Esophagus (tissue), 2 donors: ENCODE results near the gene AHRR. TPM values are rescaled to one million over a fixed set of nuclear protein-coding genes. Genes with fewer than 3 reads are reported as not detected.
A peak's percentile ranks its signal among the peaks of the same experiment; 100 is the strongest.
"Not testable (repeated sequence)": the region's sequence is repeated elsewhere in the genome, so short reads cannot be mapped to it uniquely, and the experiment has no call there.

Source experiments
- H3K27ac ChIP-seq, 2 donors: one replicate each; pipeline ENCODE4 v1.5.1; 2013; ENCODE audit warnings: low read depth in 2 of 2, mild to moderate bottlenecking in 2 of 2, inconsistent platforms in 1 of 2, low read length in 1 of 2, moderate library complexity in 1 of 2
- H3K27me3 ChIP-seq, 2 donors: one replicate each; pipeline ENCODE4 v1.6.1; 2013; ENCODE audit warnings: low read length in 2 of 2, control low read depth in 1 of 2, mild to moderate bottlenecking in 1 of 2; ENCODE audit not compliant: insufficient read depth in 2 of 2, control insufficient read depth in 1 of 2
- H3K36me3 ChIP-seq, 2 donors: one replicate each; pipeline ENCODE4 v1.6.1; 2013; ENCODE audit warnings: low read length in 1 of 2; ENCODE audit not compliant: control insufficient read depth in 2 of 2, insufficient read depth in 2 of 2
- H3K4me1 ChIP-seq, 2 donors: one replicate each; pipeline ENCODE4 v1.6.1; 2013; ENCODE audit warnings: low read length in 1 of 2; ENCODE audit not compliant: control insufficient read depth in 2 of 2, insufficient read depth in 2 of 2
- H3K4me3 ChIP-seq, 2 donors: one replicate each; pipeline ENCODE4 v1.5.1; 2013; ENCODE audit warnings: low read length in 2 of 2, mild to moderate bottlenecking in 2 of 2, low read depth in 1 of 2, moderate library complexity in 1 of 2
- H3K9me3 ChIP-seq, 2 donors: one replicate each; pipeline ENCODE4 v1.6.1; 2013; ENCODE audit warnings: mild to moderate bottlenecking in 2 of 2, low read depth in 1 of 2, low read length in 1 of 2, moderate library complexity in 1 of 2; ENCODE audit not compliant: control insufficient read depth in 2 of 2, insufficient read depth in 1 of 2
- WGBS, 2 donors: extraction: QIAGEN DNeasy Blood & Tissue Kit; methylation state at CpG; one replicate each; pipeline ENCODE4 v1.1.7; 2013; 5-methylcytosine and 5-hydroxymethylcytosine counted together
- polyA plus RNA-seq, 2 donors: library from polyadenylated mRNA; stranded (reverse); fragments of 200-250 nt; gene quantifications; one replicate each; pipeline ENCODE4 v1.2.3, GENCODE V29; 2013
- donor health status: healthy with polysubstance abuse.
- donor health status: Bipolar disorder and iron deficiency.

The AHRR gene
- polyA plus RNA-seq, 2 donors: 1.2 to 1.7 TPM

DNA sequence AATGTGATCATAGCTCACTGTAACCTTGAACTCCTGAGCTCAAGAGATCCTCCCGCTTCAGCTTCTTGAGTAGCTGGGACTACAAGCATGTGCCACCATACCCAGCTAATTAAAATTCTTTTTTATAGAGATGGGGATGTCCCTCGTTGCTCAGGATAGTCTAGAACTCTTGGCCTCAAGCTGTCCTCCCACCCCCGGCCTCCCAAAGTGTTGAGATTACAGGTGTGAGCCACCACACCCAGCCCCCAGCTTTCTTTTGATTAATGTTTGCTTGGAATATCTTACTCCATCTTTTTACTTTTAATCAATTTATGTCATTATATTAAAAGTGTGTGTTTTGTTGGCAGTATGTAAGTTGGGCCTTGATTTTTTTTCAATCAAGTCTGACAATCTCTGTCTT, 62.1 kb downstream of the AHRR start:
- H3K4me3 ChIP-seq: no peak overlapping the region
- WGBS, 2 donors: 66 to 85% methylated on average over 3 of the region's 3 CpGs
- H3K9me3 ChIP-seq: no peaks in the 10 kb centered on the region
- no peaks in the 10 kb centered on the region for H3K27me3 ChIP-seq
- peaks cover 0 to 1% of the 10 kb centered on the region in 2 donors for H3K4me1 ChIP-seq
- H3K27ac ChIP-seq: no peak overlapping the region
- H3K36me3 ChIP-seq: no peaks in the 10 kb centered on the region

DNA sequence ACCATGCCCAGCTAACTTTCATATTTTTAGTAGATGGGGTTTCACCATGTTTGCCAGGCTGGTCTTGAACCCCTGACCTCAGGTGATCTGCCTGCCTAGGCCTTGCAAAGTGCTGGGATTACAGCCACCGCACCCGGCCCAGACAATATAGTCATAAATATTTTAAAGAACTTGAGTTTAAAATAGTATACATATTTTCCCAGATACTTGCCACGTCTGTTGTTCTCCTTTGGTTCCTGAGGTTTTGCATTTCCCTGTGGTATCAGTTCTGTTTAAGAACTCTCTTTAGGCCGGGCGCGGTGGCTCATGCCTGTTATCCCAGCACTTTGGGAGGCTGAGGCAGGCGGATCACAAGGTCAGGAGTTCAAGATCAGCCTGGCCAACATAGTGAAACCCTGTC, 63.1 kb downstream of the AHRR start:
- H3K4me1 ChIP-seq, H3K27ac ChIP-seq, H3K27me3 ChIP-seq, H3K9me3 ChIP-seq, H3K4me3 ChIP-seq, H3K36me3 ChIP-seq: not testable (repeated sequence)
- WGBS, 2 donors: 92% methylated on average over 7 of the region's 7 CpGs

GRCh38 chr5:385321-385720, 63.8 kb downstream of the AHRR start:
- Histone ChIP-seq H3K4me1 (peaks cover 0 to 4% of the 10 kb centered on the region in 2 donors), H3K27me3 (no peaks in the 10 kb centered on the region), H3K36me3 (no peaks in the 10 kb centered on the region), H3K9me3 (no peaks in the 10 kb centered on the region), H3K27ac (no peak overlapping the region), H3K4me3 (no peak overlapping the region)
- WGBS, 2 donors: 98 to 100% methylated on average over 1 of the region's 1 CpG

GRCh38 chr5:386432-387341, 65.2 kb downstream of the AHRR start:
- Histone ChIP-seq H3K27me3 (no peaks in the 10 kb centered on the region), H3K9me3 (no peaks in the 10 kb centered on the region), H3K27ac (no peak overlapping the region), H3K4me1 (peaks cover 0 to 4% of the 10 kb centered on the region in 2 donors), H3K36me3 (no peaks in the 10 kb centered on the region), H3K4me3 (no peak overlapping the region)
- 62 to 64% methylated on average over 18 of the region's 18 CpGs for WGBS, 2 donors

DNA sequence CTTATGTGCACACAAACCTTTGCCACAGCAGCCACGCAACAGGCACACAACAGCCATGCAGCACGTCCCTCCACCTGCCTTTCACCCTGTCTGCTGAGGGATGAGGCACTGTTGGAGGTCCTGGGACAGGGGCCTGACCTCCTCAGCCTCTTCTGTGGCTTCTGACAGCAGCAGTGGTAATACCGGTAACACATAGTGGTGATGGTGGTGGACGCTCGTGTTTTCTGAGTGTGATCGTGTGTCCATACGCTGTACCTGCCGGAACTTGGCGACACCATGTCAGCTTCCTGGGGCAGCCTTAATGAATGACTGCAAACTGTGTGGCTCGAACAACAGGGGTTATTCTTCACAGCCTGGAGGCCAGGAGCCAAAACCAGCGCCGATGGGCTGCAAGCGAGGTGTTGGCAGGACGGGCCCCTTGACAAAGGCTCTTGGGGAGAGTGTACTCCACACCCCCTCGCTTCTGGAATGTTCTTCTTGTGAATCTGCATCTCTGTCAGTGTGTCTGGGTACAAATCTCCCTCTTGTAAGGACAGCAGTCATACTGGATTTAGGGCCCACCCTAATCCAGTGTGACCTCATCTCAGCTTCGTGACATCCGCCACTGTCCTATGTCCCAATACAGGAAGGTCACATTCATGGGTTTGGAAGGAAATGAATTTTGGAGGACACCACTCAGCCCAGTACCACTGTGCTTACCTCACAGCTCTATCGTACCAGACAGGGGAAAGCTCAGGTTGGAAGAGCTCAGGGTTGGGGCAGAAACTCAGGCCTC, 66.2 kb downstream of the AHRR start:
- Histone ChIP-seq H3K4me3 (no peak overlapping the region), H3K36me3 (no peaks in the 10 kb centered on the region), H3K27ac (no peak overlapping the region), H3K4me1 (peaks cover 0 to 4% of the 10 kb centered on the region in 2 donors), H3K27me3 (no peaks in the 10 kb centered on the region), H3K9me3 (no peaks in the 10 kb centered on the region)
- 85 to 89% methylated on average over 18 of the region's 18 CpGs for WGBS, 2 donors

DNA sequence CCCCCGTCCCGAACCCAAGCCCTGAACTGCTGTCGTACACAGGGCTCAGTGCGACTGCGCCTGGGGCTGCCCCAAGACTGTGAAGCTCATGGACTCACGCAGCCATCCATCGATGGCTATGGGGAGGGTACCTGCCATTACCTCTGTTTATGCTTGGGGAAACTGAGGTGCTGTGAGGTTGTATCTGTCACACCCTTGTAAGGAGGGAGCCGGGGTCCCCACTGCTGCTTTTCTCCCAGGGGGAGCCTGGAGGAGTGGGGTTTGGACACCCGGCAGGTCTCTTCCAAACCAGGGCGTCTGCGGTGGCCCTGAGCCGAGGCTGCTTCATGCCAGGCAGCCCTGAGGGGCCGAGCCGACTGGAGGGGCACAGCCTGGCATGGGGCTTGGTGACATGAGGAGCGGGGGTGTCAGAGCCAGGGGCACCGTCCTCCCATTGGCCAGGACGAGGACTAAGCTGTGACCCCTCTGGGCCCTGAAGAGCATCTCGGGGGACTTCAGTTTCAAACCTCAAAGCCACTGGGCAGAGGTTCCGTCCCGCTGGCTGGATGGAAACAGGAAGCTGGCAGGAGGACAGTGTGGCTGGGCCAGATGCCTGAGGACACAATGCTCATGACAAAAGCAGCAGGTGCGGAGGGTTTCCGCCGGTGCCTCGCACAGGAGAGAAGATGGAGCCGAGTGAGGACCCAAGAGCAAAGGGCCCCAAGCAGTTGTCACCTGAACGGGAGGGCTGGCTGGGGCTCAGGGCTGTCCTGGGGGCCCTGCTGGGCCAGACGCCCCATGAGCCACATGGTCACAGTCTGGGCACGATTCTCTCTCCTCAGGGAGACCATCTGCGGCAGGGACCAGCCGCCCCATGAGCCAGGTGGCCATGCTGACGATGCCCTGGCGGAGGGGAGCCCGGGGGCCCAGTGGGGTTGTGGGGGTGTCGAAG, 67.0 kb downstream of the AHRR start:
- Histone ChIP-seq H3K4me1 (peaks cover 0 to 4% of the 10 kb centered on the region in 2 donors), H3K9me3 (no peaks in the 10 kb centered on the region), H3K4me3 (no peak overlapping the region), H3K27ac (peak overlapping the region in 1 of 2 donors; percentile 26), H3K36me3 (no peaks in the 10 kb centered on the region), H3K27me3 (no peaks in the 10 kb centered on the region)
- WGBS, 2 donors: 72 to 81% methylated on average over 33 to 34 of the region's 34 CpGs

GRCh38 chr5:389197-389821, 67.8 kb downstream of the AHRR start:
- Histone ChIP-seq H3K9me3 (no peaks in the 10 kb centered on the region), H3K36me3 (no peaks in the 10 kb centered on the region), H3K27ac (no peak overlapping the region), H3K27me3 (no peaks in the 10 kb centered on the region), H3K4me3 (no peak overlapping the region), H3K4me1 (peaks cover 0 to 4% of the 10 kb centered on the region in 2 donors)
- WGBS, 2 donors: 91 to 93% methylated on average over 31 to 32 of the region's 32 CpGs

DNA sequence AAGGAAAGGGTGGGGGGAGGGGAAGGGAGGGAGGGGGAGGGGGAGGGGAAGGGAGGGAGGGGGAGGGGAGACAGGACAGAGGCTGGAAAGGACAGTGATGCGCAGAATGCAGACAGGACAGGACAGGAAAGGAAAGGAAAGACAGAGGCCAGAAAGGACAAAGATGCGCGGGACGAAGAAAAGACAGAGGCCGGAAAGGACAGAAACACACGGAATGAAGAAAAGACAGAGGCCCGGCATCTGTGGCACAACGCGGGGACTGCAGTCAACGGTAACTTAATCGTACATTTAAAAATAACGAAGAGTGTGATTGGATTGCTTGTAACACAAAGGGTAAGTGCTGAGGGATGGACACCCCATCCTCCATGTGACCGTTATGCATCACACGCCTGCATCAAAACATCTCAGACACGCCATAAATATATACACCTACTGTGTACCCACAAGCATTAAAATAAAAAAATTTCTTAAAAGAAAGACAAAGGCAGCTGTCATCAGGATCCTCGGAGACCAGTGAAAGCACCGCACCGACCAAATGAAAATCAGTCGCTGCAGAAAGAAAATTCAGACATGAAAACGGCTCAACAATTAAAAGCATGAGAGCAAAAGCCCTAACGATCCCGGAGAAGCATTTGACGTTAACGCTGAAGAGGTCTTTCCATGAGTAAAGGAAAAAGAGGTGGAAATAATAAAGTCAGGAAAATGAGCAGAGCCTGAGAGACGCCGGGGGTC, 68.5 kb downstream of the AHRR start:
- Histone ChIP-seq H3K4me1 (peaks cover 0 to 4% of the 10 kb centered on the region in 2 donors), H3K27ac (no peak overlapping the region), H3K4me3 (no peak overlapping the region), H3K9me3 (no peaks in the 10 kb centered on the region), H3K27me3 (no peaks in the 10 kb centered on the region), H3K36me3 (no peaks in the 10 kb centered on the region)
- 81 to 85% methylated on average over 26 of the region's 26 CpGs for WGBS, 2 donors
